ENCODE measurements around the gene BICD2. TPM values are rescaled to one million over a fixed set of nuclear protein-coding genes. Genes with fewer than 3 reads are reported as not detected.

BICD2 gene
- total and polyA plus RNA-seq, 2 donors (not counting 1 experiment from before 2014, with no cell fraction given): 33.2 to 49.5 TPM

GRCh38 chr9:92696619-92697018 lies 68.0 kb downstream of the BICD2 start:
- Histone ChIP-seq H3K79me2 (ENCODE audit: control insufficient read depth, insufficient read depth, low read length) (no peaks in the 10 kb centered on the region), H3K36me3 (replicated peaks in 1 of 2; ENCODE audit: control extremely low read depth in 1 of 2, control insufficient read depth in 1 of 2, extremely low read depth in 1 of 2, insufficient read depth in 2 of 2, low read length in 1 of 2) (no peaks in the 10 kb centered on the region), H4K20me1 (ENCODE audit: control insufficient read depth, insufficient read depth, low read length, poor library complexity, severe bottlenecking) (no peaks in the 10 kb centered on the region), H3K27me3 (replicated peaks in 1 of 4; ENCODE audit: control extremely low read depth in 1 of 4, control insufficient read depth in 3 of 4, insufficient read depth in 4 of 4, low read length in 3 of 4) (no peaks in the 10 kb centered on the region), H3K4me1 (ENCODE audit: control insufficient read depth in 2 of 2, insufficient read depth in 2 of 2, low read length in 2 of 2) (peaks cover 0 to 6% of the 10 kb centered on the region in 2 donors), H3K4me3 (ENCODE audit: control extremely low read depth in 1 of 5, extremely low read depth in 1 of 5, insufficient read depth in 1 of 5, low read depth in 2 of 5, low read length in 4 of 5) (no peak overlapping the region), H3K9me3 (ENCODE audit: control extremely low read depth in 1 of 3, control insufficient read depth in 2 of 3, insufficient read depth in 1 of 3, low read length in 2 of 3) (peaks cover 10 to 24% (median 15%) of the 10 kb centered on the region in 3 donors), H3K4me2 (replicated peaks; ENCODE audit: low read depth, low read length, poor library complexity, severe bottlenecking) (no peak overlapping the region), H3K27ac (ENCODE audit: low read length in 2 of 2) (no peak overlapping the region), H3K9ac (ENCODE audit: low read length) (no peak overlapping the region), H2AFZ (ENCODE audit: insufficient read depth, low read depth, low read length, poor library complexity, severe bottlenecking) (no peak overlapping the region)
- CTCF ChIA-PET: interaction anchor here (0.7 kb wide), 1 partner anchor 562 kb away, joined by 3 read pairs; no protein-coding TSS in a partner anchor
- peaks cover 12% of the 10 kb centered on the region for H3K4me1 Mint-ChIP-seq
- no peak overlapping the region for H3K27ac Mint-ChIP-seq
- TF ChIP-seq, protein P1, sequence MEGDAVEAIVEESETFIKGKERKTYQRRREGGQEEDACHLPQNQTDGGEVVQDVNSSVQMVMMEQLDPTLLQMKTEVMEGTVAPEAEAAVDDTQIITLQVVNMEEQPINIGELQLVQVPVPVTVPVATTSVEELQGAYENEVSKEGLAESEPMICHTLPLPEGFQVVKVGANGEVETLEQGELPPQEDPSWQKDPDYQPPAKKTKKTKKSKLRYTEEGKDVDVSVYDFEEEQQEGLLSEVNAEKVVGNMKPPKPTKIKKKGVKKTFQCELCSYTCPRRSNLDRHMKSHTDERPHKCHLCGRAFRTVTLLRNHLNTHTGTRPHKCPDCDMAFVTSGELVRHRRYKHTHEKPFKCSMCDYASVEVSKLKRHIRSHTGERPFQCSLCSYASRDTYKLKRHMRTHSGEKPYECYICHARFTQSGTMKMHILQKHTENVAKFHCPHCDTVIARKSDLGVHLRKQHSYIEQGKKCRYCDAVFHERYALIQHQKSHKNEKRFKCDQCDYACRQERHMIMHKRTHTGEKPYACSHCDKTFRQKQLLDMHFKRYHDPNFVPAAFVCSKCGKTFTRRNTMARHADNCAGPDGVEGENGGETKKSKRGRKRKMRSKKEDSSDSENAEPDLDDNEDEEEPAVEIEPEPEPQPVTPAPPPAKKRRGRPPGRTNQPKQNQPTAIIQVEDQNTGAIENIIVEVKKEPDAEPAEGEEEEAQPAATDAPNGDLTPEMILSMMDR (IDR thresholded peaks at IDR 0.05): no peak
- TF ChIP-seq EZH2 (IDR thresholded peaks at IDR 0.05; ENCODE audit: borderline replicate concordance, insufficient read depth, low read depth, low read length, poor library complexity, severe bottlenecking): no peak
- DNase-seq: no peak
- POLR2A ChIA-PET: no interaction called here
- H3K27me3 Mint-ChIP-seq: no peaks in the 10 kb centered on the region
- peaks cover 17% of the 10 kb centered on the region for H3K9me3 Mint-ChIP-seq (ENCODE audit: insufficient read depth)
- intact Hi-C loops (cut with micrococcal nuclease): no loop called here
- WGBS (ENCODE audit: insufficient coverage): 43% methylated on average over 1 of the region's 1 CpG
- ATAC-seq (ENCODE audit: low read depth): no peak
- H3K4me3 Mint-ChIP-seq: peak overlapping the region; percentile 9

DNA sequence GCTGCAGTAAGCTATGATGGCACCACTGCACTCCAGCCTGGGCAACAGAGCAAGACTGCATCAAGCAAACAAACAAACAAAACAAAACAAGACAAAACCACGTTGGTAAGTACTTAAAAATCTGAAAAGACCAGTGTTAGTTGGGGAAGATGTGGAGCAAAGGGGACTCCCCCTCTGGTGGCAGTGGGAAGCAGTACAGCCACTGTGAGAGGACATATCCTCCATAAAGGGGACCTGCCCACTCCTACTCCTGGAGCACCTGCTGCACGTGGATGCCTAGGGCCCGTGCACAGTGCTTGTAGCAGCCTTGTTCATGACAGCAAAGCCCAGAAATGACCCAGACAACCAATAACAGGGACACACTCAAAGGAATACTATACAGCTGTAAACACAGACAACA lies 77.7 kb downstream of the BICD2 start:
- Mint-ChIP-seq H3K4me3 (no peak overlapping the region), H3K27me3 (no peaks in the 10 kb centered on the region), H3K4me1 (peaks cover 9% of the 10 kb centered on the region), H3K27ac (no peak overlapping the region), H3K9me3 (ENCODE audit: insufficient read depth) (peaks cover 16% of the 10 kb centered on the region)
- no peak overlapping the region for H2AFZ ChIP-seq (ENCODE audit: insufficient read depth, low read depth, low read length, poor library complexity, severe bottlenecking)
- peaks cover under 1 to 29% (median 15%) of the 10 kb centered on the region in 3 donors for H3K9me3 ChIP-seq (ENCODE audit: control extremely low read depth in 1 of 3, control insufficient read depth in 2 of 3, insufficient read depth in 1 of 3, low read length in 2 of 3)
- H3K4me1 ChIP-seq (ENCODE audit: control insufficient read depth in 2 of 2, insufficient read depth in 2 of 2, low read length in 2 of 2): peaks cover 0 to 3% of the 10 kb centered on the region in 2 donors
- TF ChIP-seq EZH2 (IDR thresholded peaks at IDR 0.05; ENCODE audit: borderline replicate concordance, insufficient read depth, low read depth, low read length, poor library complexity, severe bottlenecking): no peak
- TF ChIP-seq, protein P1 (IDR thresholded peaks at IDR 0.05): no peak
- H3K27ac ChIP-seq (ENCODE audit: low read length in 2 of 2): no peak overlapping the region
- intact Hi-C loops (cut with micrococcal nuclease): no loop called here
- WGBS (ENCODE audit: insufficient coverage): 85% methylated on average over 2 of the region's 3 CpGs
- DNase-seq (no peak), ATAC-seq (ENCODE audit: low read depth) (no peak)
- no peaks in the 10 kb centered on the region for H3K36me3 ChIP-seq (replicated peaks in 1 of 2; ENCODE audit: control extremely low read depth in 1 of 2, control insufficient read depth in 1 of 2, extremely low read depth in 1 of 2, insufficient read depth in 2 of 2, low read length in 1 of 2)
- no peak overlapping the region for H3K9ac ChIP-seq (ENCODE audit: low read length)
- H3K4me3 ChIP-seq (ENCODE audit: control extremely low read depth in 1 of 5, extremely low read depth in 1 of 5, insufficient read depth in 1 of 5, low read depth in 2 of 5, low read length in 4 of 5): no peak overlapping the region
- H3K4me2 ChIP-seq (replicated peaks; ENCODE audit: low read depth, low read length, poor library complexity, severe bottlenecking): no peak overlapping the region
- CTCF ChIA-PET: no interaction called here
- no peaks in the 10 kb centered on the region for H3K27me3 ChIP-seq (replicated peaks in 1 of 4; ENCODE audit: control extremely low read depth in 1 of 4, control insufficient read depth in 3 of 4, insufficient read depth in 4 of 4, low read length in 3 of 4)
- POLR2A ChIA-PET: no interaction called here
- H4K20me1 ChIP-seq (ENCODE audit: control insufficient read depth, insufficient read depth, low read length, poor library complexity, severe bottlenecking): no peaks in the 10 kb centered on the region
- no peaks in the 10 kb centered on the region for H3K79me2 ChIP-seq (ENCODE audit: control insufficient read depth, insufficient read depth, low read length)
